HepG2 (cell line): ENCODE results near the gene SS18L1. TPM values are rescaled to one million over a fixed set of nuclear protein-coding genes. Genes with fewer than 3 reads are reported as not detected.

ENCODE experiments used
- ATAC-seq: fragments of 200-7000 bp; cut with Tn5 transposase; 3 replicates; pipeline ENCODE4 v1.9.1; 2020; ENCODE audit warnings: mild to moderate bottlenecking, moderate library complexity
- BruUV-seq: library from RNA; stranded (reverse); fragments of 400-500 nt; replicated peaks from 2 replicates; lab custom pipeline; 2021; lab: Mats Ljungman, UMichigan
- CTCF ChIA-PET: fragments of 300-600 bp; formaldehyde crosslinking; extraction: SDS; loops from one replicate; lab custom pipeline; 2021; ENCODE audit warnings: low total read pairs, inconsistent platforms, low intra/inter-chr PET ratio; lab: Yijun Ruan, JAX
- POLR2A ChIA-PET: fragments of 350-600 bp; sonication (Branson Sonifier 250); formaldehyde crosslinking; loops from one replicate; lab custom pipeline; 2020; ENCODE audit warnings: antibody characterized with exemption, inconsistent platforms; lab: Yijun Ruan, JAX
- DNase-seq: peaks from one replicate; pipeline ENCODE4 v3.0.0-alpha.2; 2015; ENCODE audit warnings: low spot score
- FAIRE-seq: peaks from 3 replicates; lab custom pipeline; 2011; peaks lifted over from hg19 to GRCh38; lab: Jason Lieb, UNC
- H2AFZ ChIP-seq: one replicate; pipeline ENCODE4 v1.6.1; 2011; ENCODE audit warnings: low read length, inconsistent platforms
- H3K27ac ChIP-seq: fragments of 300-600 bp; 3 replicates; pipeline ENCODE4 v1.8.0; 2011; ENCODE audit warnings: mixed run types, mild to moderate bottlenecking, mixed read lengths, low read length, inconsistent platforms; ENCODE audit not compliant: insufficient read depth; ENCODE audit errors: extremely low read length
- H3K27me3 ChIP-seq, 2 experiments: fragments of 200-600 bp in 1 of 2; 2 replicates in 1 of 2; 3 replicates in 1 of 2; pipeline versions ENCODE4 v1.6.0 to v1.8.0; 2011; ENCODE audit warnings: low read length in 2 of 2, mild to moderate bottlenecking in 2 of 2, moderate library complexity in 2 of 2, inconsistent platforms in 1 of 2; ENCODE audit not compliant: insufficient read depth in 2 of 2, control insufficient read depth in 1 of 2
- H3K36me3 ChIP-seq, 2 experiments: fragments of 200-600 bp in 1 of 2; replicated peaks in 1 of 2; 2 replicates in 1 of 2; 3 replicates in 1 of 2; pipeline versions ENCODE4 v1.5.1 to v1.8.0; 2011; ENCODE audit warnings: low read length in 2 of 2, inconsistent platforms in 1 of 2; ENCODE audit not compliant: insufficient read depth in 2 of 2, control insufficient read depth in 1 of 2
- H3K4me1 ChIP-seq: 2 replicates; pipeline ENCODE4 v1.5.1; 2012; ENCODE audit warnings: low read length, inconsistent platforms; ENCODE audit not compliant: insufficient read depth
- H3K4me2 ChIP-seq: 2 replicates; pipeline ENCODE4 v1.6.0; 2011; ENCODE audit warnings: low read depth, low read length, inconsistent platforms
- H3K4me3 ChIP-seq, 3 experiments: fragments of 200-600 bp in 1 of 3; sonication (generic), shearing (Covaris generic) in 1 of 3; replicated peaks in 1 of 3; 2 replicates each; pipeline ENCODE4 v1.5.1; 2011 to 2016; ENCODE audit warnings: low read length in 3 of 3, inconsistent platforms in 2 of 3, low read depth in 2 of 3, mild to moderate bottlenecking in 2 of 3, control low read depth in 1 of 3, mixed read lengths in 1 of 3; ENCODE audit not compliant: insufficient read depth in 1 of 3
- H3K79me2 ChIP-seq: one replicate; pipeline ENCODE4 v1.6.1; 2011; ENCODE audit warnings: low read length, inconsistent platforms; ENCODE audit not compliant: insufficient read depth
- H3K9ac ChIP-seq: 2 replicates; pipeline ENCODE4 v1.6.0; 2011; ENCODE audit warnings: mild to moderate bottlenecking, low read depth, low read length, inconsistent platforms; ENCODE audit not compliant: insufficient read depth
- H3K9me3 ChIP-seq: 2 replicates; pipeline ENCODE4 v1.5.1; 2012; ENCODE audit warnings: mild to moderate bottlenecking, low read length
- H4K20me1 ChIP-seq: 2 replicates; pipeline ENCODE4 v1.6.0; 2011; ENCODE audit warnings: inconsistent platforms, mild to moderate bottlenecking, low read length, moderate library complexity; ENCODE audit not compliant: insufficient read depth
- CC2D1A ChIP-seq: sonication (generic); formaldehyde crosslinking; IDR thresholded peaks from 2 replicates; pipeline ENCODE4 v1.8.1; 2023; ENCODE audit warnings: mild to moderate bottlenecking, missing genetic modification reagents
- FOXA1 ChIP-seq, 2 experiments: fragments of 450-650 bp in 1 of 2; sonication (generic) in 1 of 2; formaldehyde crosslinking in 1 of 2; IDR thresholded peaks; 2 replicates each; pipeline versions ENCODE4 v1.4.0 to v1.6.1; 2016 to 2020; ENCODE audit warnings: missing genetic modification reagents in 1 of 2
- KDM2A ChIP-seq: sonication (generic); formaldehyde crosslinking; IDR thresholded peaks from 2 replicates; pipeline ENCODE4 v1.4.0; 2020; ENCODE audit warnings: low read depth, missing genetic modification reagents, borderline replicate concordance
- MYNN ChIP-seq: sonication (generic); formaldehyde crosslinking; IDR thresholded peaks from 2 replicates; pipeline ENCODE4 v1.4.0; 2020; ENCODE audit warnings: mild to moderate bottlenecking, low read depth, missing genetic modification reagents
- PLRG1 ChIP-seq: fragments of 450-650 bp; conservative IDR thresholded peaks from 2 replicates; pipeline ENCODE4 v1.6.1; 2016
- POLR2G ChIP-seq: fragments of 200-400 bp; formaldehyde crosslinking; IDR thresholded peaks from 2 replicates; pipeline ENCODE4 v1.6.1; 2018; ENCODE audit warnings: mild to moderate bottlenecking, low read depth, low read length, moderate library complexity
- SMARCC2 ChIP-seq: fragments of 450-650 bp; IDR thresholded peaks from 2 replicates; pipeline ENCODE4 v1.6.1; 2017; ENCODE audit warnings: antibody characterized with exemption, mild to moderate bottlenecking
- TSC22D2 ChIP-seq: sonication (generic); formaldehyde crosslinking; IDR thresholded peaks from 2 replicates; pipeline ENCODE4 v1.5.1; 2020; ENCODE audit warnings: missing genetic modification reagents, mild to moderate bottlenecking, borderline replicate concordance
- USF2 ChIP-seq, 2 experiments: sonication (generic) in 1 of 2; formaldehyde crosslinking in 1 of 2; IDR thresholded peaks; 2 replicates each; pipeline versions ENCODE4 v1.5.1 to v1.6.1; 2011 to 2020; ENCODE audit warnings: borderline replicate concordance in 1 of 2, low read depth in 1 of 2, low read length in 1 of 2, mild to moderate bottlenecking in 1 of 2, missing genetic modification reagents in 1 of 2, moderate library complexity in 1 of 2
- WIZ ChIP-seq: sonication (generic); formaldehyde crosslinking; IDR thresholded peaks from 2 replicates; pipeline ENCODE4 v1.5.1; 2020; ENCODE audit warnings: mild to moderate bottlenecking, missing genetic modification reagents
- ZHX2 ChIP-seq, 2 experiments: sonication (generic) in 1 of 2; formaldehyde crosslinking in 1 of 2; IDR thresholded peaks; 2 replicates each; pipeline versions ENCODE4 v1.6.1 to v1.9.0; 2014 to 2022; ENCODE audit warnings: antibody characterized with exemption in 1 of 2, borderline replicate concordance in 1 of 2, inconsistent platforms in 1 of 2, low read depth in 1 of 2, missing genetic modification reagents in 1 of 2
- ZNF296 ChIP-seq: sonication (generic); formaldehyde crosslinking; conservative IDR thresholded peaks from 2 replicates; pipeline ENCODE4 v1.5.0; 2020; ENCODE audit warnings: mild to moderate bottlenecking, missing genetic modification reagents
- ZNF703 ChIP-seq: sonication (generic); formaldehyde crosslinking; IDR thresholded peaks from 2 replicates; pipeline ENCODE4 v1.5.1; 2020; ENCODE audit warnings: missing genetic modification reagents, mild to moderate bottlenecking, moderate library complexity, borderline replicate concordance
- ZNF891 ChIP-seq: sonication (generic); formaldehyde crosslinking; IDR thresholded peaks from 2 replicates; pipeline ENCODE4 v1.5.0; 2020; ENCODE audit warnings: mild to moderate bottlenecking, missing genetic modification reagents
- WGBS: methylation state at CpG from one replicate; pipeline ENCODE4 v1.1.6; 2017; ENCODE audit warnings: low lambda C conversion rate; 5-methylcytosine and 5-hydroxymethylcytosine counted together
- in situ Hi-C: cut with HindIII; loops from 2 replicates; pipeline ENCODE4 v1.10.0; 2017; ENCODE audit warnings: low pct_unique_long_range_greater_than_20kb; ENCODE audit not compliant: extremely low pct_ligation_motif_present
- intact Hi-C: fragments of 100-400 bp; cut with micrococcal nuclease; formaldehyde crosslinking; loops from one replicate; pipeline ENCODE4 v1.10.0; 2022; ENCODE audit not compliant: unreplicated experiment
- polyA plus RNA-seq, 8 experiments: library from polyadenylated mRNA; depleted of rRNA in 3 of 8; stranded (reverse) in 7 of 8; unstranded in 1 of 8; fragments of >200 nt; fragmentation: Illumina TruSeq in 4 of 8; extraction: Trizol in 4 of 8; gene quantifications; 2 replicates each; pipeline versions ENCODE4 v1.2.1 to v1.2.3, GENCODE V29; 2011 to 2016; ENCODE audit warnings: low read depth in 4 of 8, missing spikeins in 1 of 8, mixed read lengths in 1 of 8; ENCODE audit not compliant: insufficient read depth in 1 of 8
- total RNA-seq, 5 experiments: library from RNA; depleted of rRNA; stranded (reverse); fragments of >200 nt; fragmentation: Illumina TruSeq; extraction: Trizol; gene quantifications; 2 replicates each; pipeline ENCODE4 v1.2.3, GENCODE V29; 2016; ENCODE audit warnings: low read depth in 1 of 5

Gene SS18L1
- total and polyA plus RNA-seq, 2 of the 13 experiments (the other 11 are each of a cell fraction or from before 2014, with no cell fraction given), result 17.8 to 27.6 TPM

GRCh38 chr20:62224113-62224855, 80.7 kb downstream of the SS18L1 start:
- ChIA-PET CTCF (no interaction called here), POLR2A (no interaction called here)
- FAIRE-seq, result no peak
- H4K20me1 ChIP-seq, result peaks cover 28% of the 10 kb centered on the region; the same call in 1 of the 2 replicates
- peaks cover 54 to 91% of the 10 kb centered on the region in 2 experiments for H3K27me3 ChIP-seq
- peaks cover 37% of the 10 kb centered on the region for H3K4me1 ChIP-seq
- no TSS peak for BruUV-seq
- in situ Hi-C loops (no loop called here), intact Hi-C loops (no loop called here)
- DNase-seq, result no peak
- 18% methylated on average over 20 of the region's 21 CpGs for WGBS
- no peak overlapping the region for H3K4me2 ChIP-seq
- H3K9me3 ChIP-seq, result no peaks in the 10 kb centered on the region
- ATAC-seq, result no peak
- no peak overlapping the region for H3K27ac ChIP-seq
- H3K9ac ChIP-seq, result no peak overlapping the region
- H3K4me3 ChIP-seq, result no peak overlapping the region
- H2AFZ ChIP-seq, result no peak overlapping the region
- no peaks in the 10 kb centered on the region for H3K79me2 ChIP-seq
- H3K36me3 ChIP-seq, result no peaks in the 10 kb centered on the region
- TF ChIP-seq SMARCC2 (no peak), USF2 (IDR thresholded peaks at IDR 0.05; ENCODE audit: low read depth, low read length) (no peak), USF2 (CRISPR knock-in tag; IDR thresholded peaks at IDR 0.05; ENCODE audit: borderline replicate concordance) (no peak), KDM2A (CRISPR knock-in tag) (no peak), WIZ (no peak), ZNF703 (CRISPR knock-in tag) (no peak), ZNF296 (no peak), ZNF891 (CRISPR knock-in tag) (no peak), PLRG1 (no peak), CC2D1A (CRISPR knock-in tag) (no peak), MYNN (no peak), FOXA1 (IDR thresholded peaks at IDR 0.05) (no peak), FOXA1 (CRISPR knock-in tag; IDR thresholded peaks at IDR 0.05) (no peak), ZHX2 (IDR thresholded peaks at IDR 0.05; ENCODE audit: low read depth) (no peak), ZHX2 (CRISPR knock-in tag; IDR thresholded peaks at IDR 0.05; ENCODE audit: borderline replicate concordance) (no peak), TSC22D2 (CRISPR knock-in tag) (no peak), POLR2G (no peak)
